NCI-H146 treated with DMSO at 0.1 percent for 48 hours (cell line): ENCODE data around the gene LRRC75A.

Source experiments
- DNase-seq: peaks from one replicate; lab custom pipeline; 2025; ENCODE audit not compliant: unreplicated experiment; lab: John Stamatoyannopoulos, UW

Gene LRRC75A

GRCh38 chr17:16473044-16474011 is 18.7 kb downstream of the LRRC75A start:
- no peak for DNase-seq

GRCh38 chr17:16472539-16472938 is 19.5 kb downstream of the LRRC75A start:
- no peak for DNase-seq

GRCh38 chr17:16471295-16471694 is 20.7 kb downstream of the LRRC75A start:
- no peak for DNase-seq

DNA sequence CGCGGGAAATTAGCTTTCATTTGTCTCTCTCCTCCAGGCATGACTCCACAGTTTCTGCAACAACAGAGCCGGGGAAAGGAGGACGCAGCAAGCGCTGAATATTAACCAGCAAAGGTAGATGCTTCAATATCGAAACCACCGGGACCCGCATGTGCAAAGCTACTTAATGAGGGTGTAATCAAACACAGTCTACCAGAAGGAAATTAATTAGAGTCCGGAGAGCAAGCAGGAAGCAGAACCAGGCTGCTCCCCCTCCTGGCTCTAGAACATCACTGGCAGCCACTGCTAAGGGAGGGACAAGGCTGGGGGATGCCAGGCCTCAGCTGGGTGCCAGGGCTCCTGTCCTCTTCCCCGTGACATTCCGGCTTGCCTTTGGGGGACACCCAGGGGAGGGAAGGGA is 21.7 kb downstream of the LRRC75A start:
- no peak for DNase-seq

GRCh38 chr17:16468428-16468992 is 23.5 kb downstream of the LRRC75A start:
- no peak for DNase-seq

DNA sequence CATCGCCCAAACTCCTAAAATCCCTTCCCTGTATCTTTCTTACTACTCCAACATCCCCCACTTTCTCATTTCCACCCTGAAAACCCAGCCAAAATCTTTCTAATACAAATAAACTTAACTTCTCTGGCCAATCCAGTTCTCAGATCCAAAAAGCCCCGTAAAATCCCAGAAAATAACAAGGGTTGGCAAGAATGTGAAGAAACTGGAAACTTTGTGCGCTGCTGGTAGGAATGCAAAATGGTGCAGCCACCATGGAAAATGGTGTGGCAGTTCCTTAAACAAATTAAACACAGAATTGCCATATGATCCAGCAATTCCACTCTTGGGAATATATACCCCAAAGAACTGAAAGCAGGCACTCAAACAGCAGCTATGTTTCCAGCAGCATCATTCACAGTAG is 24.1 kb downstream of the LRRC75A start:
- DNase-seq, result no peak

DNA sequence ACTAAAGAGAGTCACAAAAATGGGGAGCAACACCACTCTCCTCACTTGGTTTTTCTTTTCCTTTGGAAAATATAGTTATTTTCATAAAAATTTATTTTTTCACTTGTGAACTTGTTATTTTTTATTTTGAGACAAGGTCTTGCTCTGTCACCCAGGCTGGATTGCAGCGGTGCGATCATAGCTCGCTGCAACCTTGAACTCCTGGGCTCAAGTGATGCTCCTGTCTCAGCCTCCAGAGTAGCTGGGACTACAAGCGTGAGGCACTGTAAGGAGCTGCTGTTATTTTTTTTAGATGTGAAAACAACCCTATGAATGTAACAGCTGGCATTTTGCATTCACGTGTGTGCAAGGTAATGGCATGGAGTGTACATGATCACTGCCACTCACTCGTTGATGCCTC is 24.9 kb downstream of the LRRC75A start:
- DNase-seq, result no peak

DNA sequence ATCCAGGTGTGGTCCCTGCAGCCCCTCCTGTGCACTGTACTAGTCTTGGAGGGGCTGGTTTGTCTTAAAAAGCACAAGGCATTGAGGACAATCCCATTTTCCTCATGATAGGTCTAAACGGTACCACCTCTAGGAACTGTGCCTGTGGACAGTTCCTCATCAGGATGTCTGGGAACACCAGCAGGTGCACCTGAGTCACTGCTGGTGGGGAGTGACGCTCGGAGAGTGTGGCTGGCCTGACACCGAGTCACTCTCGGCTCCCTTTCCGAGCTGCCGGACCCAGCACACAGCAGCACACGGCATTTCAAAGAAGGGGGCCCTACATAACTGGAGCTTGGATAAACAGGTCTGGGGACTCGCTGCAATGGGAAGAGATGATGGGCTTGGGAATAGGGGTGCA is 25.6 kb downstream of the LRRC75A start:
- no peak for DNase-seq

DNA sequence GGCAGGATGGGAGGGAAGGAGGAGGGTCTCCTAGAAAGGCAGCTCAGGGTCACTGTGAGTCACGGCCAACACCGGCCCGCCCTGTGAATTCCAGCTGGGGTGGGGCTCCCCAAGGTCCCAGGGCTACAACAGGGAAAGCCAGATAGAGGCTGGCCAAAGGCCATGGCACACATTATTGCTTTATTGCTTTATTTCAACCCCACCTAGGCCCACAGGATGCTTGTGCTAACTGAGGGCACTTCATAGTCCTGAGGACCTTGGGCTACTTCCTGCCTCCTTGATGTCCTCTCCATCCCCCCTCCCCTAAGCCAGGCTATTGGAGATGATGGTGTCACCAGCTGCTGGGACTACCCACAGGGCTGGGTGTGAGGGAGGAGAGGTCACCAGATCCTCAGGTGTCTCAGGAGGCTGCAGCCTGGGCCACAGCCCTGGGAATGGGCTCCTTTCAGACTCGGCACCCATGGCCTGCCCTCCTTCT is 26.1 kb downstream of the LRRC75A start:
- no peak for DNase-seq

DNA sequence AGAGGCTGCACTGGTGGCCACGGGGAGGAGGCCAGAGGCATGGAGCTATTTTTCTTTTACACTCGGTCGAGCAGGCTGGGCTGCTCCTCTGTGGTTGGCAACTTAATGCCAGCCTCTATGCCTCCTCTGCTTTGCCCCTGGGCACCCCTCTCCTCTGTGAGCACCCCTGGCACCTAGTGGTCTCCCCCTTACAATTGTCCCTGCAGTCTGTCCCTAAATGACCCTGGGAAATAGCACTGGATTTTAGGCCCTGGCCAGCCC is 27.0 kb downstream of the LRRC75A start:
- no peak for DNase-seq

DNA sequence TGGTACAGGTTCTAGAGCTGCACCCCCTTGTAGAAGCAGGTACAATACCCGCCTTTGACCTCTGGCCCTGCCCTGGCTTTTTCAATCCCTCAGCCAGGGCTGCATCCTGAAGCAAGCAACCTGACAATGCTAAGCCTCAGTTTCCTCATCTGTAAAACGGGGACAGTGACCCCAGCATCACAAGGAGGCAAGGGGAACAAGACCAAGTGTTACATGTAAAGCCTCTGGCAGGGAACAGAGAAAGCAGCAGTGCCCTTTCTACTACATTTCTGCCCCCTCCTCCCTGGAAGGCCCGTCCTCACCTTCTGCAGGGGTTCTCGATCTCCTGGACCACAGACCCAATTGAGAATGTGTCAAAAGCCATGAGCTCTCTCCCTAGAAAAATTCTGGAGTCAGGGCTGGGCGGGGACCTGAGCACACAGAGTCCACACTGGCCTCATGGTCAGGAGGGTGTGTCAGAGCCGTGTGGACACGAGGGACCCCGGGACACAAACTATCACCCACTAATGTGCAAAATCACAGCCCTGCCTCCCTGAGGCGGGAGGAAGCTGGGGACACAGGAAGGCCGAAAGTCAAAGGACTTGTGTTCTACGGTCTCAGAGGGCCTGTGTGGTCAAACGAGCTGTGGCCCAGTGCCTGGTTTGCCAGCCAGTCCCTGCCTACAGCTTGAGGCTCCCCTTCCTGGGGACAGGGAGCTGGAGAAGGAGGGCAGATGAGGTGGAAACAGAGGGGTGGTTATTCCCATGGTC is 27.5 kb downstream of the LRRC75A start:
- no peak for DNase-seq

GRCh38 chr17:16463358-16464302 is 28.4 kb downstream of the LRRC75A start:
- DNase-seq, result no peak

DNA sequence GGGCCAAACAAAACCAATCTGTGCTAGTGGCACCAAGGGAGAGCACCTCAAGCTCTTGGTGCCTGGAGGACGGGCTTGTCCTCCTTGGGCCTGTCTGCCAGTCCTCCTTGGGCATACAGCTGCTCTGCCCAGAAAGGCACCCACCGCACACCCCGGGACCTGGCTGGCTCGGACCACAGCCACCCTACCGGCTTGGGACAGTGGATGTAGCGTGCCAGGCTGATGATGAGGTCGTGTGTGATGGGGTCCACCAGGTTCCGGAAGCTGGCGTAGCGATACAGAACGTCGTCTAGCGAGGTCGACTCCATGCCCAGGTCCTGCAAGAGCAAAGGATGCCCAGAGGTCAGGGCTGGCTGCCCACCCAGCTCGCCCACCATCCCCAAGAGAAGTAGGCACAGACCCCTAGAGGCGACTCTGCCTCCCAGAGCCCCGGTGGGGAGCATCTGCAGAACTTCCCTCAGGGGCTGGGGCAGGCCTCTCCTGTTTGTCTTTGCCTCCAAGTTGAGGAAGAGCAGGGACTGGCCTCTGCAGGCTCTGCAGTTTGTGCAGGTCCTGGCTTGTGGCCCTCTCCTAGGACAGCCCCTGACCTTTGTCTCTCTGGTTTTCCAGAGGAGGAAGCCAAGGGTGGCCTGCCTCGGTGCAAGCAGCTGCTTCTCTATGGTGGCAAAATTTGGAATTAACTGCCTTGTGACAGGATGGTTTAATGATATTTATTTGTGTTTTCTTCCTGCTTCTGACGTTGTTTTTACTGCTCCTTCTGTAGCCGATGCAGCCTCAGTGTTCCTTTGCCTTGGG is 29.7 kb downstream of the LRRC75A start:
- DNase-seq, result no peak

- DNase-seq, result no peak
Observed at GRCh38 chr17:16461606-16461866, 30.5 kb downstream of the LRRC75A start.

DNA sequence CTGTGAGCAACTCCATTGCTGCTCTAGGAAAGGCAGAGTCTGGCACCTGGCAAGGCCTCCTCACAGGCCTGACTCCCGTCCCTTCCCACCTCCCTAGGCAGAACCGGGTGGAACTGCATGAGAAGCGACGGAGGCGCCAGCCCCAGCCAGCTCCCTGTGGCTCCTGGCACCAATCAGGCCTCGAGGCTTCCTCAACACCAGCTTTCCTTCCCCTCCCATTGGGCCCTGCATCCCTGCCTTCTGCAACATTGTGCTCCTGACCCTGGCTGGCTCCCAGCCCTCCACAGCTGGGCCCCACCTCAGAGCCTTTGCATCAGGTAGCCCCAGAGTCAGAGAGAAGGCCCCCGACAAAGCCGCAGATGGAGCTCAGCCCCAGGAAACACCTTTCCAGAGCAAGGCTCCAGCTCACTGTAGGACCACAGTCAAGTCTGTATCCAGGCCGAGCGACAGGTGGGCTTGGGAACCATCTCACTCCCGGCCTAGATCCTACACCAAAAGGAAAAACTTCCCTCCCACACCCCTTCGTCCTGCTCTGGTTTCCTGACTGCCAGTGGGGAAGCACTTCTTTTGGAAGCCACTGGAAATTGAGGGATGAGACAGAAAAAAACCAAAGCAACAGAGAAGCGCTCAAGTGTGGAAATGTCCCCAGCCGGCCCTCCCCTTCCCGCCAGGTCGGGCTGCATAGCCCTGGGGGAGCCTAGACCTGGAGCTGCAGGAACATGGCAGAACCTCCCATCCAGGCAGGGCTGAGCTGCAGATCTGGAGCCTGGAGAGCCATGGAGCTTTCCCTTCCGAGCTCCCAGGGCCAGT is 31.0 kb downstream of the LRRC75A start:
- no peak for DNase-seq

GRCh38 chr17:16459855-16460550 is 32.0 kb downstream of the LRRC75A start:
- DNase-seq, result no peak

DNA sequence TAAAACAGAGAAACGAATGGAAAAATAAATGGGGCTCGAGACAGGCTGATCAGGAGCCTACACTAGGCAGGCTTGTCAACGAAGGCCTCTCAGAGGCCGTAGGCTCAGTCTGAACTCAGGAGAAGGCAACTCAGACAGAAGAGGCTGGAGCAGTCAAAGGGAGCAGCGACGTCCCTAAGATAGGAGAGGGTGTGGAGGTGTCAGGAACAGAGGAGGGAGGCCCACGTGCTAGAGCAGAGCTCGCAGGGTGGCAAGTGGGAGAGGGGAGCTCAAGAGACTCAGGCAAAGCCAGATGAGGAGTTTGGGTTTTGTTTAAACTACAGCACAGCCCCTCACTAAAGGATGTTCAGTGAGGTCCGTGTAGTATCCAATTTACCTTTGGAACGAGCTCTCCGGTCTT is 32.7 kb downstream of the LRRC75A start:
- no peak for DNase-seq

- no peak for DNase-seq
Observed at GRCh38 chr17:16456742-16457316, 35.2 kb downstream of the LRRC75A start.
